Panc1 (cell line): ENCODE results near the gene LRRC8E. TPM values are rescaled to one million over a fixed set of nuclear protein-coding genes. Genes with fewer than 3 reads are reported as not detected.

Experiments used
- ATAC-seq: fragments of 200-7000 bp; cut with Tn5 transposase; 2 replicates; pipeline ENCODE4 v1.9.1; 2020; ENCODE audit warnings: mild to moderate bottlenecking, moderate library complexity
- BruUV-seq: library from RNA; stranded (reverse); fragments of 400-500 nt; replicated peaks from 2 replicates; lab custom pipeline; 2021; lab: Mats Ljungman, UMichigan
- CTCF ChIA-PET: fragments of 300-600 bp; sonication (Branson Sonifier 250); formaldehyde crosslinking; loops from one replicate; lab custom pipeline; 2022; ENCODE audit warnings: antibody characterized with exemption; lab: Charles Lee
- POLR2A ChIA-PET: fragments of 300-600 bp; sonication (Branson Sonifier 250); formaldehyde crosslinking; loops from one replicate; lab custom pipeline; 2022; ENCODE audit warnings: antibody characterized with exemption; lab: Charles Lee
- DNase-seq: peaks from one replicate; pipeline ENCODE4 v3.0.0-alpha.2; 2010; ENCODE audit warnings: low read depth, low spot score
- H3K27ac ChIP-seq: 2 replicates; pipeline ENCODE4 v1.5.1; 2011; ENCODE audit warnings: mild to moderate bottlenecking, low read length, inconsistent platforms
- H3K27me3 ChIP-seq: fragments of 200-500 bp; sonication (Bioruptor generic); 2 replicates; pipeline ENCODE4 v1.6.0; 2014; ENCODE audit warnings: low read length, inconsistent platforms; ENCODE audit not compliant: control insufficient read depth, insufficient read depth
- H3K36me3 ChIP-seq: fragments of 200-500 bp; sonication (Bioruptor generic); 2 replicates; pipeline ENCODE4 v1.5.1; 2014; ENCODE audit warnings: inconsistent platforms, mild to moderate bottlenecking, low read length, moderate library complexity; ENCODE audit not compliant: control insufficient read depth, insufficient read depth
- H3K4me1 ChIP-seq: 2 replicates; pipeline ENCODE4 v1.5.1; 2011; ENCODE audit warnings: inconsistent platforms, mild to moderate bottlenecking, low read length, moderate library complexity; ENCODE audit not compliant: control insufficient read depth, insufficient read depth
- H3K4me3 ChIP-seq, 2 experiments: 2 replicates each; pipeline ENCODE4 v1.5.1; 2011 to 2012; ENCODE audit warnings: low read depth in 2 of 2, low read length in 2 of 2, mild to moderate bottlenecking in 2 of 2, inconsistent platforms in 1 of 2, moderate library complexity in 1 of 2
- H3K9me3 ChIP-seq: fragments of 200-500 bp; sonication (Bioruptor generic); 2 replicates; pipeline ENCODE4 v1.5.1; 2014; ENCODE audit warnings: low read depth, mild to moderate bottlenecking, inconsistent platforms, low read length, moderate library complexity; ENCODE audit not compliant: control insufficient read depth, insufficient read depth
- POLR2AphosphoS5 ChIP-seq: IDR thresholded peaks from 2 replicates; pipeline ENCODE4 v1.6.1; 2012; ENCODE audit warnings: mild to moderate bottlenecking, low read depth, low read length, moderate library complexity
- SIN3A ChIP-seq: IDR thresholded peaks from 2 replicates; pipeline ENCODE4 v1.6.1; 2012; ENCODE audit warnings: low read depth, mild to moderate bottlenecking, low read length, moderate library complexity, borderline replicate concordance; ENCODE audit not compliant: insufficient read depth
- TCF7L2 ChIP-seq: IDR thresholded peaks from 2 replicates; pipeline ENCODE4 v1.6.1; 2011; ENCODE audit warnings: mild to moderate bottlenecking, low read depth, low read length, inconsistent platforms
- in situ Hi-C: cut with HindIII; loops from 2 replicates; pipeline ENCODE4 v1.10.0; 2016; ENCODE audit warnings: low sequenced_read_pairs, low pct_unique_long_range_greater_than_20kb
- intact Hi-C: fragments of 100-400 bp; cut with micrococcal nuclease; formaldehyde crosslinking; loops from one replicate; pipeline ENCODE4 v1.10.0; 2022; ENCODE audit not compliant: unreplicated experiment
- total RNA-seq: library from RNA; stranded (reverse); gene quantifications from one replicate; pipeline ENCODE4 v1.2.1, GENCODE V29; 2021; ENCODE audit not compliant: unreplicated experiment
- TF ChIP-seq, protein P1 (sequence below), 2 experiments: IDR thresholded peaks; 2 replicates each; pipeline ENCODE4 v1.6.1; 2011 to 2012; ENCODE audit warnings: low read depth in 2 of 2, control low read depth in 1 of 2, low read length in 1 of 2, mild to moderate bottlenecking in 1 of 2, moderate library complexity in 1 of 2; ENCODE audit not compliant: insufficient read depth in 1 of 2
- TF ChIP-seq, protein P2 (sequence below): fragments of 450-650 bp; IDR thresholded peaks from 2 replicates; pipeline ENCODE4 v1.5.1; 2017; ENCODE audit warnings: mild to moderate bottlenecking

Gene LRRC8E
- total RNA-seq, 1 experiment from 2014 or later, result 5.0 TPM

GRCh38 chr19:7915250-7916102 lies 27.2 kb downstream of the LRRC8E start:
- peak overlapping the region; percentile 42 to 61 for H3K4me3 ChIP-seq
- intact Hi-C loops (no loop called here), in situ Hi-C loops (no loop called here)
- H3K36me3 ChIP-seq, result no peaks in the 10 kb centered on the region; the same call in 1 of the 2 replicates
- peak overlapping the region; percentile 48; the same call in 1 of the 2 replicates for H3K27ac ChIP-seq
- DNase-seq (no peak), ATAC-seq (no peak)
- no TSS peak for BruUV-seq
- TF ChIP-seq SIN3A (no peak), POLR2AphosphoS5 (no peak), TCF7L2 (no peak)
- TF ChIP-seq, protein P1, sequence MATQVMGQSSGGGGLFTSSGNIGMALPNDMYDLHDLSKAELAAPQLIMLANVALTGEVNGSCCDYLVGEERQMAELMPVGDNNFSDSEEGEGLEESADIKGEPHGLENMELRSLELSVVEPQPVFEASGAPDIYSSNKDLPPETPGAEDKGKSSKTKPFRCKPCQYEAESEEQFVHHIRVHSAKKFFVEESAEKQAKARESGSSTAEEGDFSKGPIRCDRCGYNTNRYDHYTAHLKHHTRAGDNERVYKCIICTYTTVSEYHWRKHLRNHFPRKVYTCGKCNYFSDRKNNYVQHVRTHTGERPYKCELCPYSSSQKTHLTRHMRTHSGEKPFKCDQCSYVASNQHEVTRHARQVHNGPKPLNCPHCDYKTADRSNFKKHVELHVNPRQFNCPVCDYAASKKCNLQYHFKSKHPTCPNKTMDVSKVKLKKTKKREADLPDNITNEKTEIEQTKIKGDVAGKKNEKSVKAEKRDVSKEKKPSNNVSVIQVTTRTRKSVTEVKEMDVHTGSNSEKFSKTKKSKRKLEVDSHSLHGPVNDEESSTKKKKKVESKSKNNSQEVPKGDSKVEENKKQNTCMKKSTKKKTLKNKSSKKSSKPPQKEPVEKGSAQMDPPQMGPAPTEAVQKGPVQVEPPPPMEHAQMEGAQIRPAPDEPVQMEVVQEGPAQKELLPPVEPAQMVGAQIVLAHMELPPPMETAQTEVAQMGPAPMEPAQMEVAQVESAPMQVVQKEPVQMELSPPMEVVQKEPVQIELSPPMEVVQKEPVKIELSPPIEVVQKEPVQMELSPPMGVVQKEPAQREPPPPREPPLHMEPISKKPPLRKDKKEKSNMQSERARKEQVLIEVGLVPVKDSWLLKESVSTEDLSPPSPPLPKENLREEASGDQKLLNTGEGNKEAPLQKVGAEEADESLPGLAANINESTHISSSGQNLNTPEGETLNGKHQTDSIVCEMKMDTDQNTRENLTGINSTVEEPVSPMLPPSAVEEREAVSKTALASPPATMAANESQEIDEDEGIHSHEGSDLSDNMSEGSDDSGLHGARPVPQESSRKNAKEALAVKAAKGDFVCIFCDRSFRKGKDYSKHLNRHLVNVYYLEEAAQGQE (IDR thresholded peaks at IDR 0.05; ENCODE audit: insufficient read depth in 1 of 2, low read depth in 2 of 2, low read length in 1 of 2), result no peak
- TF ChIP-seq, protein P2, sequence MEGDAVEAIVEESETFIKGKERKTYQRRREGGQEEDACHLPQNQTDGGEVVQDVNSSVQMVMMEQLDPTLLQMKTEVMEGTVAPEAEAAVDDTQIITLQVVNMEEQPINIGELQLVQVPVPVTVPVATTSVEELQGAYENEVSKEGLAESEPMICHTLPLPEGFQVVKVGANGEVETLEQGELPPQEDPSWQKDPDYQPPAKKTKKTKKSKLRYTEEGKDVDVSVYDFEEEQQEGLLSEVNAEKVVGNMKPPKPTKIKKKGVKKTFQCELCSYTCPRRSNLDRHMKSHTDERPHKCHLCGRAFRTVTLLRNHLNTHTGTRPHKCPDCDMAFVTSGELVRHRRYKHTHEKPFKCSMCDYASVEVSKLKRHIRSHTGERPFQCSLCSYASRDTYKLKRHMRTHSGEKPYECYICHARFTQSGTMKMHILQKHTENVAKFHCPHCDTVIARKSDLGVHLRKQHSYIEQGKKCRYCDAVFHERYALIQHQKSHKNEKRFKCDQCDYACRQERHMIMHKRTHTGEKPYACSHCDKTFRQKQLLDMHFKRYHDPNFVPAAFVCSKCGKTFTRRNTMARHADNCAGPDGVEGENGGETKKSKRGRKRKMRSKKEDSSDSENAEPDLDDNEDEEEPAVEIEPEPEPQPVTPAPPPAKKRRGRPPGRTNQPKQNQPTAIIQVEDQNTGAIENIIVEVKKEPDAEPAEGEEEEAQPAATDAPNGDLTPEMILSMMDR, result no peak
- H3K27me3 ChIP-seq, result no peaks in the 10 kb centered on the region
- H3K4me1 ChIP-seq, result peaks cover 10% of the 10 kb centered on the region
- H3K9me3 ChIP-seq, result no peaks in the 10 kb centered on the region
- ChIA-PET POLR2A (no interaction called here), CTCF (no interaction called here)

DNA sequence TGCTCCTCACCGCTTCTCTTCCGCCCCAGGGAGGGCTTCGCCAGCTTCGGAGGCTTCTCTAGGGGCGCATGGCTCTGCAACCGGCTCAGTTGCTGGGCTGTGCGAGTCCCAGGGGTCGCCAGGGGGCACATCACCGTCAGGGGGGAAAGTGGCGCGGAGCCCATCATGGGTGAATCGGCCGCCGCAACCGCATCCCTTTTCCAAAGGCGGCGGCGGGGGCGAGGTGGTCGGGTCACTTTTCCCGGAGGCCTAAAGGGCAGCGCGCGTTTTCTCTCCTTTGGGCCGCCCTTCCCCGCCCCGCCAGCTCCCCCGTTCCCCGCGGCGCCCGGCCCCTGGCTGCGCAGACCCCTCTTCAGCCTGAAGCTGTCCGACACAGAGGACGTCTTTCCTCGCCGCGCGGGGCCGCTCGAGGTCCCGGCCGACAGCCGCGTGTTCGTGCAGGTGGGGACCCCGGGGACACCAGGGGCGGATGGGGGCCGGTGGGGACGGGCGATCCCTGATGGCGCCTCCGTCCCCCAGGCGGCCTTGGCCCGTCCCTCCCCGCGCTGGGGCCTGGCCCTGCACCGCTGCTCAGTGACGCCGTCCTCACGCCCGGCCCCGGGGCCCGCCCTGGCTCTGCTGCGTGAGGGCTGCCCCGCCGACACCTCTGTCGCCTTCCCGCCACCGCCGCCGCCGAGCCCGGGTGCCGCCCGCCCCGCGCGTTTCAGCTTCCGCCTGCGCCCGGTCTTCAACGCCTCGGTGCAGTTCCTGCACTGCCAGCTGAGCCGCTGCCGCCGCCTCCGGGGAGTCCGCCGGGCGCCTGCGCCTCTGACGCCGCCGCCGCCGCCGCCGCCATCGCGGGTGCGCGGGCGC lies 28.0 kb downstream of the LRRC8E start:
- Histone ChIP-seq H3K4me3 (peak overlapping the region; percentile 61 to 62), H3K4me1 (peaks cover 10% of the 10 kb centered on the region), H3K9me3 (no peaks in the 10 kb centered on the region), H3K36me3 (no peaks in the 10 kb centered on the region; the same call in 1 of the 2 replicates), H3K27me3 (no peaks in the 10 kb centered on the region), H3K27ac (peak overlapping the region; percentile 48; the same call in 1 of the 2 replicates)
- ChIA-PET CTCF (no interaction called here), POLR2A (interaction anchor here (1.3 kb wide), 1 partner anchor 27 kb away, joined by 4 read pairs; the partner anchor contains the start of gene TIMM44)
- no TSS peak for BruUV-seq
- intact Hi-C loops, result no loop called here
- no peak for DNase-seq
- TF ChIP-seq, protein P1 (IDR thresholded peaks at IDR 0.05; ENCODE audit: insufficient read depth in 1 of 2, low read depth in 2 of 2, low read length in 1 of 2), result no peak
- 0 out of 2 replicates have a peak, but pooled peaks have one; percentile 32 for TF ChIP-seq SIN3A
- TF ChIP-seq, protein P2, result peak; percentile 30
- in situ Hi-C loops, result no loop called here
- ATAC-seq, result peak; percentile 13; the same call in 1 of the 2 replicates
